Non-pigmented ciliary epithelial cell (primary cell): ENCODE measurements around the gene RAB24.
A peak's percentile ranks its signal among the peaks of the same experiment; 100 is the strongest.
"Not testable (repeated sequence)": the region's sequence is repeated elsewhere in the genome, so short reads cannot be mapped to it uniquely, and the experiment has no call there.

ENCODE experiments used
- DNase-seq: peaks from one replicate; pipeline ENCODE4 v3.0.0-alpha.2; 2010; ENCODE audit warnings: low read depth

The RAB24 gene

DNA sequence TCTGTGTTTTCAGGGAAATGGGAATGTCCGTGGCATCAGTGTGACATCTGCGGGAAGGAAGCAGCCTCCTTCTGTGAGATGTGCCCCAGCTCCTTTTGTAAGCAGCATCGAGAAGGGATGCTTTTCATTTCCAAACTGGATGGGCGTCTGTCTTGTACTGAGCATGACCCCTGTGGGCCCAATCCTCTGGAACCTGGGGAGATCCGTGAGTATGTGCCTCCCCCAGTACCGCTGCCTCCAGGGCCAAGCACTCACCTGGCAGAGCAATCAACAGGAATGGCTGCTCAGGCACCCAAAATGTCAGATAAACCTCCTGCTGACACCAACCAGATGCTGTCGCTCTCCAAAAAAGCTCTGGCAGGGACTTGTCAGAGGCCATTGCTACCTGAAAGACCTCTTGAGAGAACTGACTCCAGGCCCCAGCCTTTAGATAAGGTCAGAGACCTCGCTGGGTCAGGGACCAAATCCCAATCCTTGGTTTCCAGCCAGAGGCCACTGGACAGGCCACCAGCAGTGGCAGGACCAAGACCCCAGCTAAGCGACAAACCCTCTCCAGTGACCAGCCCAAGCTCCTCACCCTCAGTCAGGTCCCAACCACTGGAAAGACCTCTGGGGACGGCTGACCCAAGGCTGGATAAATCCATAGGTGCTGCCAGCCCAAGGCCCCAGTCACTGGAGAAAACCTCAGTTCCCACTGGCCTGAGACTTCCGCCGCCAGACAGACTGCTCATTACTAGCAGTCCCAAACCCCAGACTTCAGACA is 9.5 kb downstream of the RAB24 start:
- DNase-seq, result no peak

DNA sequence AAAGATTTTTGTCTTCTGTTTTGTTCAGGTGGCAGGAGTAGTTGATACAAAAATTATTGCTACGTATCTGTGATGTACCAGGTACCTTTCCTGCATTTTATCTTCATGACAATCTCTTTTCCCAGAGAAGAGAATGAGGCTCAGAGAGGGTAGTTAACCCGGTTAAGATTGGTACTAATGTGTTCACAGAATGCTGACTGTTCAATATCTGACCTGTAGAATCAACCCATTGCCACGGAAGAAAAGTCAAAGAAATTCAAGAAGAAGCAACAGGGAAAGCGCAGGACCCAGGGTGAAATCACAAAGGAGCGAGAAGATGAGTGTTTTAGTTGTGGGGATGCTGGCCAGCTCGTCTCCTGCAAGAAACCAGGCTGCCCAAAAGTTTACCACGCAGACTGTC is 11.8 kb downstream of the RAB24 start:
- no peak for DNase-seq

DNA sequence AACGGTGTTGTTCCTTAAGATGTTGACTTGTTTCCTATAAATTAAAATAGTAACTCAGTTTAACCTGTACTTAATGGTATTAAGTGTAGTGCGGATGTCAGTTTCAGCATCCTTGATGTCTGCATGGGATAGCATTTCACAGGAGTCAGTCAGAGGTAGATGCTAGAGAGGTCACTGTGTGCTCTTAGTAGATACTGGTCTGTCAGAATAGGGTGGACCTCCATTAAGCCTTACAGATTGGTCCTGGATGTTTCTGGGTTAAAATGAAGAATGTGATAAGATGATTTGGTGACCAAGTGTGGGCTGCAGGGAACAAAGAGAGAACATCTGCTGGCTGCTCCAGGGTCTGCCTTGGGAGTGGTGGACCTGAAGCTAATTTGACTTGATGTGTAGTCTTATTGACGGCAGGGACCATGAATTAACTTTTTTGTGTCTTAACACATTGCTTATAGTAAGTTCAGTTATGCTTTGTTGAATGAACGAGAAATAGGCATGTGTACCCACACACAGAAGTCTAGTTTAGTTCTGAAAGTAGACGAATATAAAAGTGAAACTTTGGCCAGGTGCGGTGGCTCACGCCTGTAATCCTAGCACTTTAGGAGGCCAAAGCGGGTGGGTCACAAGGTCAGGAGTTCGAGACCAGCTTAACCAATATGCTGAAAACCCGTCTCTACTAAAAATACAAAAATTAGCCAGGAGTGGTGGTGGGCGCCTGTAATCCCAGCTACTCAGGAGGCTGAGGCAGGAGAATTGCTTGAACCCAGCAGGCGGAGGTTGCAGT is 12.5 kb downstream of the RAB24 start:
- no peak for DNase-seq

DNA sequence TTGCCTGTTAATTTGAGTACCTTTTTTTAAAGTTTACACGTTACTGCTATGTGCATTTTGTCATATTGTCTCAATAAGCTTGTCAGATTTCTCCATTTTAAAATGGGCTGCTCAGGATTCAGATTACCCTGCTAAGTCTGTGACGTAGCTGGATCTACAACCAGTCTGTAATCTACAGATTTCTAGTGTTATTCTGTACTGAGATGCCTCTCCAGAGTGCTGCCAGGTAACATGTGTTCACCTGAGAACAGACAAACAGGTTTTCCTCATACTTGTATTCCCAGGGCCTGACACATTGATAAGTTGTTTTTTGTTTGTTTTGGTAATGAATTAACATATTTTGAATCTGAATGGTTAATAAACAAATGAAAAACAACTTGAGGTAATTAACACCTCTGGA is 15.3 kb downstream of the RAB24 start:
- no peak for DNase-seq

DNA sequence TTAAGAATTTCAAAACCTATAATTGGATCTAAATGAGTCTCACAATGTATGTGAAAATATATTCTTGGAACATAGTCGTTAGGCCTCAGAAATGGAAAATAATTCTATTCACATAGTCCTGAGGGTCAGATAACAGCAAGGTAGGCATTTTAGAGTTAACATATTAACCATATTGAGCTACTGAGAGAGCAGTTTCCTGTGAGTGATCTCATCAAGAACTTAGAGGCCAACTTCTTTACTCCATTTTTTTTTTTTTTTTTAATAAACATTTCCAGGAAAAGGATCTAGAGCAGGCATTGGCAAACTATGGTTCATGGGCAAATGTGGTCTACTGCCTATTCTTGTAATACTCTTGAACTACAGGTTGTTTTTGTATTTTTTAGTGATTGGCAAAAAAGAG is 26.6 kb downstream of the RAB24 start:
- DNase-seq, result no peak

DNA sequence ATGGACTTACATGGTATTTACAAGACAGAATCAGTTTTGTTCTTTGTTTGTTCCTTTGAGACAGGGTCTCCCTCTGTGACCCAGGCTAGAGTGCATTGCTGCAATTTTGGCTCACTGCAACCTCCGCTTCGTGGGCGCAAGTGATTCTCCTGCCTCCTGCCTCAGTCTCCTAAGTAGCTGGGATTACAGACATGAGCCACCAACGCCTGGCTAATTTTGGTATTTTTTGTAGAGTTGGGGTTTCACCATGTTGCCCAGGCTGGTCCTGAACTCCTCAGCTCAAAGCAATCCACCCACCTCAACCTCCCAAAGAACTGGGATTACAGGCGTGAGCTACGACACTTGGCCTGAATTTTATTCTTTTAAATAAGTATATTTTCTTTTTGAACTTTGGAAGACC is 27.6 kb downstream of the RAB24 start:
- DNase-seq, result no peak

DNA sequence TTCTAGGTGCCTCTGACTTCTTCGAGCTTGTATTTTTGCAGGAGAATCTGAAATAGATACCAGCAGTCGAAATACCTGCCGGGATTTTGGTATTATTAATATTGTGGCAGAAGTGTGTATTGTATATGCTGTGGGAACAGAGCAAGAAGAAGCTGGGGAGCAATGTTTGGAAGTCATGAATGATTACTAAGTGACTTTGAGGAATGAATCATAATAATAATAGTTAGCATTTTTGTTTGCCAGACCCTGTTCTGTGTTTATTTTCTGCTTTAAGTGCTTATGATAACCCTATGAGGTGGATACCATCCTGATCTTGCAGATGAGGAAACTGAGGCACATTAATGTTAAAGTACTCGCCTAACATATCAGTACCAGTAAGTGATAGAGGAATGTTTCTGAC is 32.4 kb downstream of the RAB24 start:
- DNase-seq, result peak; percentile 6

DNA sequence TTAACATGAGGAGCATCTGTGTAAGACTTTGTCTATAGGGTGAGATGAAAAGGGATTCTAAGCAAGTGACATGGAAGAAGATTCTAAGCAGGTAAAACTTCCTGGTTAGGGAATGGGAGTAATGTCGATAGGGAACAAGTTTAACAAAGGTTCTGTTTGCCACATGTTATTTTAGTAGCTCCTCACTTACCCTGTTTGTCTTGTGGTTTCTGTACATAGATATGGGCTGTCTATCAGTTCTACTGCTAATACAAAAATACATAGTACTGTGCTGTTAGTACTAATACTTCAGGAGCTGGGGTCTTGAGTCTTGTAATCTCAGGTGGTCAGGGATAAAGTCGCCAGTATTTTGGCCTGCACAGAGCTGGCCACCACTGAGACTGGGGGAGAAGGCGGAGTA is 32.9 kb downstream of the RAB24 start:
- no peak for DNase-seq

DNA sequence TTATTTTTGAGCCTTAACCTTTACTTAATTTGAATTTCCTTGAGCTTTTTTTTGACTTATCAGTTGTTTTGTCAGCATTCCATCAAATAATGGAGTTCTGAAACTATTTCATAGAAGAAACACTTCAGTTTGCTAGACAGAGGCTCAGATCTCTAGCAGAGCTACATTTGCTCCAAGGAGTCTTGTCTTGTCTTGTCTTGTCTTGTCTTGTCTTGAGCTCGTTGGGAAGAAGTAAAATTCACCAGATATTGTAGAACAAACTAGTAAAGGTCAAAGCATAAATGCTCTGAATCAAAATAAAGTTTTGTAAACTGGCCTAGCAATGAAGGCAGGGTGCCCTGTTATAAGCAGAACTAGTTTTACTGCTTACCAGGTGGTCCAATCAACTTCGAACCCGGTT is 33.5 kb downstream of the RAB24 start:
- no peak for DNase-seq

DNA sequence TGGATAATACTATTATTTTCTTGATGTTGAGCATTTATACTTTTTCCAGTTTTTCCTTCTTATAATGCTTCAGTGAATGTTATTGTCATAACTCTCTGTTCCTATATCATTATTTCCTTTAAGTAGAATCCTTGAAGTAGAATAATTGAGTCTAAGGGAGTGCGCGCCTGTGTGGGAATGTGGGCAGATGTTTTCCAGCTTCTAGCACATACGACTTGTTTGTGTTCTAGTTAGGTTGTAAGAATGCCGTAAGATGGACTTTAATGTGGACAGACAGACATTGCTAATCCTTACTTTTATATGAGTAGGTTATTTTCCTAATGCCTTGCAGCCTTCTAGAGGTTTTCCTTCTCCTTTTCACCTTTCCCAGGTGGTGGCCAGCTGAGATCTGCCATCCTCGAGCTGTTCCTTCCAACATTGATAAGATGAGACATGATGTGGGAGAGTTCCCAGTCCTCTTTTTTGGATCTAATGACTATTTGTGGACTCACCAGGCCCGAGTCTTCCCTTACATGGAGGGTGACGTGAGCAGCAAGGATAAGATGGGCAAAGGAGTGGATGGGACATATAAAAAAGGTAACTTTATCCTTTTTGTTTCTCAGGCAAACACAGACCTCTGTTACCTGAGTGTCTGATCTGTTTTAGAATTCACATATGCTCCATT is 34.2 kb downstream of the RAB24 start:
- DNase-seq, result no peak

DNA sequence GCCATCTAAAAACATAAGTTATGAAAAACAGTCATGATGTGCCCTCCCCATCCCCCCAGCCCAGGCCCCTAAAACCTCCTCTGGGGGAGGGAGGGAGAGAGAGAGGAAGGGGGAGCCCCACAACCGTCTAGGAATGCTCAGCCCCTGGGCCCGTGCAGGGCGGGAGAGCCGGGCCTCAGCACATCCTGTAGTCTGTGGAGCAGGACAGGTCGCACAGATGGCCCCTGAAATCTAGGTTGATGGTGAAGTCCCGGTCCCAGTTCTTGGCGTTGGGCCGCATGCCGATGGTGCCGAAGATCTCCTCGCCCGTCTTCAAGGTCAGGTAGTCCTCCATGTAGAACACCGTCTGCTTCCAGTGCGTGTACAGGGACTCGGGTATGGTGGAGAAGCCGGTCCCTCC is 38.1 kb downstream of the RAB24 start:
- DNase-seq, result no peak

DNA sequence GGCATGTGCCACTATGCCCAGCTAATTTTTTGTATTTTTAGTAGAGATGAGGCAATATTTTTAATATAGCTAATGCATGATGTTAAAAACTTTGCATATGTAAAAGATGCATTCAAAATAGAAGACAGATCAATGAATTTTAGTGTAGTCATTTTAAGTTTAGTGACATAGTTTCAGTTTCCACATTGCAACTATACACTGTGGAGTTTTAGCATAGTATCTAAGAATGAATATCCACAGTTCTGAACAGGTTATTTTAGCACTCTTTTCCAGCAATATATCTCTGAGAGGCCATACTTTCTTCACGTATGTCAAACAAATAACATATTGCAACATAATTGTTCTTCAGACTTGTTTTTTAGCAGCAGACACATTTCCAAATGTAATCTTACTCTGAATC is 39.3 kb downstream of the RAB24 start:
- DNase-seq, result no peak

DNA sequence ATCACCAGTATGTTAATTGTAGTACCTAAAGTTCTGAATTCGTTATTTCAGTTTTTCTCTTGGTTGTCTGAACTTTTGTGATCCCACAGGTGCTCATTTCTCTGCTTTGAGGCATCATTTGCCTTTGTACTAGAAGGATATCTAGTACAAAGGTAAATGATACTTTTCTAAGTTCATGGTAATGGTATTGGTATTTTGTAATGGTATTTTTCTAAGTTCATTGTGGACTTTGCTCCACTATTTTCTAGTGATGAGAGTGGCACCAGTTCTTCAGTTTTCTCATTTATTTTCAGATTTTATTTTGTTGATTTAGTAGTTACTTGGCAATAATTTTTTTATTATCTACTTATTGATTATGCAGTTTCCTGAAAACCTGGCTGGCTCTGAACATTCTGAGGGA is 42.0 kb downstream of the RAB24 start:
- no peak for DNase-seq

DNA sequence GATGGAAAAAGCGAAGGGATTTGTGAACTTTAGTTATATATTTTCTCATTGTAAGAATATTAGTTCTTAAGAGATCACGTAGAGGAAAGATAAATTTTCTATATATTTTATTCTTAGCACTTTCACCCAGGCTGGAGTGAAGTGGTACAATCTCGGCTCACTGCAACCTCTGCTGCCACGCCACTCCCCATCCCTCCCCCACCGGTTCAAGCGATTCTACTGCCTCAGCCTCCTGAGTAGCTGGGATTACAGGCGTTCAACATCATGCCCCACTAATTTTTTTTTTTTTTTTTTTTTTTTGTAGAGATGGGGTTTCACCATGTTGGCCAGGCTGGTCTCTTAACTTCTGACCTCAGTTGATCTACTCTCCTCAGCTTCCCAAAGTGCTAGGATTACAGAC is 42.6 kb downstream of the RAB24 start:
- no peak for DNase-seq

DNA sequence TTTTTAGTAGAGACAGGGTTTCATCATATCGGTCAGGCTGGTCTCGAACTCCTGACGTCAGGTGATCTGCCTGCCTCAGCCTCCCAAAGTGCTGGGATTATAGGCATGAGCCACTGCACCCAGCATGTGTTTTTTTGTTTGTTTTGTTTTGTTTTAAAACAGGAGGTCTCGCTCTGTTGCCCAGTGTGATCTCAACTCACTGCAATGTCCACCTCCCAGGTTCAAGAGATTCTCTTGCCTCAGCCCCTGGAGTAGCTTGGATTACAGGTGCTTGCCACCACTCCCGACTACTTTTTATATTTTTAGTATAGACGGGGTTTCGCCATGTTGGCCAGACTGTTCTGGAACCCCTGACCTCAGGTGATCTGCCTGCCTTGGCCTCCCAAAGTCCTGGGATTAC is 44.8 kb downstream of the RAB24 start:
- not testable (repeated sequence) for DNase-seq

DNA sequence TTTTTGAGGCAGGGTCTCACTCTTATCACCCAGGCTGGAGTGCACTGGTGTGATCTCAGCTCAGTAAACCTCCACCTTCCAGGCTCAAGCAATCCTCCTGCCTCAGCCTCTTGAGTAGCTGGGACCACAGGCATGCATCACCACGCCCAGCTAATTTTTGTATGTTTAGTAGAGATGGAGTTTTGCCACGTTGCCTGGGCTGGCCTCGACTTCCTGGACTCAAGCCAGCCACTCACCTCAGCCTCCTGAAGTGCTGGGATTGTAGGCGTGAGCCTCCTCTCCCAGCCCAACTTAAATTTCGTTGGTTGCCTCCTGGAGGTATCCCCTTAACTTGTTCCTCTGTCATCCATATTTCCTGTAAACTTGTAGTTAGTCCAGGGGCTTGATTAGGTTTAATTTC is 47.2 kb downstream of the RAB24 start:
- no peak for DNase-seq

DNA sequence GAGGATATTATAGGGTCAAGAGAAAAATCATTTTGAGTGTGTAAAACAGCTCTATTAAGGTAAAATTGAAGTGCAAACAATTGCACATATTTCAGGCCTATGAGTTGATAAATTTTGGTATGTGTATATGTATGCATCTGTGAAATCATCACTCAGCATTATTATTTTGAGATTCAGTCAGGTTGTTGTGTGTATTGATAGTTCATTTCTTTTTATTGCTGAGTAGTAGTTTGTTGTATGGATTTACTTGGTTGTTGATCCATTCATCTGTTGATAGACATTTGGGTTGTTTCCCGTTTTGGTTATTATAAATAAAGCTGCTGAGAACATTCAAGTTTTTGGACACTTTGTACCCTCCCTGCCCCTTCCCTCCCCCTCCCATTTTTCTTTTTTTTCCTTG is 50.3 kb downstream of the RAB24 start:
- DNase-seq, result no peak
